ENCODE measurements around the gene SYNGR3. TPM values are rescaled to one million over a fixed set of nuclear protein-coding genes. Genes with fewer than 3 reads are reported as not detected.

SYNGR3 gene
- total RNA-seq, 1 donor = 2.6 TPM

DNA sequence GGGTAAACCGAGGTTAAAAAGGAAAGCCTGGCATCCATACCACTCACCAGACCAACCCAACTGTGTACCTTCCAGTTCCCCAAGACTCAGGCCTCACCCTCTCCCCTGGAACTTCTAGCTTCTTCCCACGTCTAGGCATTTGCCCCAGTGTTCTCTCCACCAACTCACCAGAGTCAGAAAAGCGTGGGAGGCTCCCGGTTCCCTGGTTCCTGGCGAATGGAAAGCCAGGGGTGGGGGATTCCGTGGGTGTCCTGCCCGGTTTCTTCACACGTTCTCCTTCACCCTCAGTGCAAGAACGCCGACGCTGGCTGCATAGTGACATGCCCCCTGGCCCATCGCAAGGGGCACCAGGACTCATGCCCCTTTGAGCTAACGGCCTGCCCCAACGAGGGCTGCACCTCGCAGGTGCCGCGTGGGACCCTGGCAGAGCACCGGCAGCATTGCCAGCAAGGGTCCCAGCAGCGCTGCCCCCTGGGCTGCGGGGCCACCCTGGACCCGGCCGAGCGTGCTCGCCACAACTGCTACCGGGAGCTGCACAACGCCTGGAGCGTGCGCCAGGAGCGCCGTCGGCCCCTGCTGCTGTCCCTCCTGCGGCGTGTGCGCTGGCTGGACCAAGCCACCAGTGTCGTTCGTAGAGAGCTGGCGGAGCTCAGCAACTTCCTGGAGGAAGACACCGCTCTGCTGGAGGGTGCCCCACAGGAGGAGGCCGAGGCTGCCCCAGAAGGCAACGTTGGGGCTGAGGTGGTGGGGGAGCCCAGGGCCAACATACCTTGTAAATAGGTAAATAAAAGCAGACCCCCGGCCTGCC, 21.4 kb upstream of the SYNGR3 start:
- TF ChIP-seq CTCF (IDR thresholded peaks at IDR 0.05; ENCODE audit: insufficient read depth, low read depth, low read length) = no peak
- H3K4me3 ChIP-seq (ENCODE audit: low read depth, low read length) = no peak overlapping the region
- DNase-seq (ENCODE audit: low read depth) = no peak

- peak; percentile 95 for DNase-seq (ENCODE audit: low read depth)
Measured at GRCh38 chr16:1971796-1972489, 17.8 kb upstream of the SYNGR3 start, which contains the start of gene TBL3. TBL3 (plus strand) TSS chr16:1972053; CDS start chr16:1972165, 112 bp downstream.

DNA sequence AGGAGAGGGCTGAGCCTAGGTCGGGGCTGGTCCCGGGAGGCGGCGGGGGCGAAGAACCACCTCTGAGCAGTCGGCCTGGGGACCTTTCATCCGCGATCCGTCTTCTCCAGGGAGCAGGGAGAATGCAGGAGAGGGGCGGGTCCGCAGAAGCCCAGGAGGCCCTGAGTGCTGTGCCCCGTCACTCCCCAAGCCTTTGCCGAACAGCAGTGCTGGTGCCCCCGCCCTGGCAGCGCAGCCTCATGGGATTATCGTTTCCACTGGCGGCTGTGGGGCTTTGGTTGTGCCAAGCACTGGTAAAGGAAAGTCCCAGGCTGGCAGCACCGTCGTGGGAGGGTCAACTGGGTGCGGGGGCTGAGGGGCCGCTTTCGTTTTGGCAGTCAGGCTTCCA, 17.3 kb upstream of the SYNGR3 start:
- DNase-seq (ENCODE audit: low read depth) = no peak
- no peak for TF ChIP-seq CTCF (IDR thresholded peaks at IDR 0.05; ENCODE audit: insufficient read depth, low read depth, low read length)
- peak overlapping the region; percentile 90 for H3K4me3 ChIP-seq (ENCODE audit: low read depth, low read length)

More at GRCh38 chr16:1971796-1972489, 17.8 kb upstream of the SYNGR3 start, which contains the start of gene TBL3:
- TF ChIP-seq CTCF (IDR thresholded peaks at IDR 0.05; ENCODE audit: insufficient read depth, low read depth, low read length) = no peak
- H3K4me3 ChIP-seq (ENCODE audit: low read depth, low read length) = peak within 1 kb of the TSS; percentile 90

DNA sequence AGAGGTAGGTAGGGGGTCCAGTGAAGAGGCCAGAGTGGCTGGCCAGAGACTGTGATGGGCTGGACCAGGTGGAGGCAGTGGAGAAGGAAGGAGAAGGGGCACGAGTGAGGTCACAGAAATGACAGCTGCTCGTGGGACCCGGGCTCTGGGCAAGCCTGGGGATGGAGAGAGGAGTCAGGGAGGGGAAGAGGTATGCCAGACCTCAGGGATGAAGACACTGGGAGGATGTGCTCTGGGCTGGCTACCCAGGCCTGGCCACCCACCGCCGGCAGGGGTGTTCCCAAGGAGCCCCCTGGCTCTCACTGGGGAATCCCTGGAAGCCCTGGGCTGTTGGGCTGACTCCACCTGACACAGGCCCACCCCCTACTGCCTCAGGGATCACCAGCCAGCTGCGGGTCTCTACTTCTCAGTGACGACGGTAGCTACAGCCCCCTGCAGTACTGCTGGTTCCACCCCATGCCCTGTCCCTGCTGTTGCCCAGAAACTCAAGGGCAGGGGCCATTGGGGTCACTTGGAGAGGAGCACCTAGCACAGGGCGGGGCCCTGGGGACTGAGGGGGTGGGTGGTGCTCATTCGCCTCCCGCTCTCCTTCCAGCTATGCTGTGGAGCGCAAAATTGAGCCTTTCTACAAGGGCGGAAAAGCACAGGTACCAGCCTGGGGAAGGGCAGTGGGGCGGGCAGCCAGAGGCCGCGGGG, 16.2 kb upstream of the SYNGR3 start:
- no peak for TF ChIP-seq CTCF (IDR thresholded peaks at IDR 0.05; ENCODE audit: insufficient read depth, low read depth, low read length)
- no peak overlapping the region for H3K4me3 ChIP-seq (ENCODE audit: low read depth, low read length)
- no peak for DNase-seq (ENCODE audit: low read depth)

DNA sequence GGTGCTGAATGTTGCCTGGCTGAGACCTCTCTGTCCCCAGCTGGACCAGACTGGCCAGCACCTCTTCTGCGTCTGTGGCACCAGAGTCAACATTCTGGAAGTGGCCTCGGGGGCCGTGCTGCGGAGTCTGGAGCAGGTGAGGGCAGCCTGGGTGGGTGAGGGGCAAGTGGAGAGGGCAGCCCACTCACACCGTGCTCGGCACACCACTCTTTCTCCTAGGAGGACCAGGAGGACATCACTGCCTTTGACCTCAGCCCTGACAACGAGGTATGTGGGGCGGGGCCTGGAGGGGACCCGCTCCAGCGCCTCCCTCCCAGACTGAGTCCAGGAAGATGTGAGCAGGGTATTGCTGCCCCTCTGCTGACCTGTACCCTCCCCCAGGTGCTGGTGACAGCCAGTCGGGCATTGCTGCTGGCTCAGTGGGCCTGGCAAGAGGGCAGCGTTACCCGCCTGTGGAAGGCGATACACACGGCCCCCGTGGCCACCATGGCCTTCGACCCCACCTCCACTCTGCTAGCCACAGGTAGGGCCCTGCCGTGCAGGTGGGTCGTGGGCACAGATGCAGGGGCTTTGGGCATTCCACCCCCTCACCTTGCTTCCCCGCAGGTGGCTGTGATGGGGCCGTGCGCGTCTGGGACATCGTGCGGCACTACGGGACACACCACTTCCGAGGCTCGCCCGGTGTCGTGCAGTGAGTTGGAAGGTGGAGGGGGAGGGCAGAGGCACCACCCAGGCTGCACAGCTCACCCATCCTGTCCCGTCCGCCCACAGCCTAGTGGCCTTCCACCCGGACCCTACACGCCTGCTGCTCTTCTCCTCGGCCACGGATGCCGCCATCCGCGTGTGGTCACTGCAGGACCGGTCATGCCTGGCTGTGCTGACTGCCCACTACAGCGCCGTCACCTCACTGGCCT, 15.4 kb upstream of the SYNGR3 start:
- H3K4me3 ChIP-seq (ENCODE audit: low read depth, low read length) = no peak overlapping the region
- DNase-seq (ENCODE audit: low read depth) = no peak

More for the DNA sequence above, 15.4 kb upstream of the SYNGR3 start:
- TF ChIP-seq CTCF (IDR thresholded peaks at IDR 0.05; ENCODE audit: insufficient read depth, low read depth, low read length) = no peak

Data from fibroblast of villous mesenchyme (primary cell).